Fibroblast of lung (primary cell): ENCODE data around the gene TMEM190. TPM values are rescaled to one million over a fixed set of nuclear protein-coding genes. Genes with fewer than 3 reads are reported as not detected.
"Not testable (repeated sequence)": the region's sequence is repeated elsewhere in the genome, so short reads cannot be mapped to it uniquely, and the experiment has no call there.

Experiments used
- DNase-seq, 2 donors: peaks; one replicate each; pipeline versions ENCODE4 v3.0.0 to v3.0.0-alpha.2; 2010; ENCODE audit warnings: low read depth in 2 of 2
- H2AFZ ChIP-seq: 2 replicates; pipeline ENCODE4 v1.5.1; 2012; ENCODE audit warnings: low read length, control low read depth, inconsistent platforms
- H3K27ac ChIP-seq: 2 replicates; pipeline ENCODE4 v1.5.1; 2011; ENCODE audit warnings: low read length, control low read depth; ENCODE audit not compliant: insufficient read depth
- H3K27me3 ChIP-seq: 2 replicates; pipeline ENCODE4 v1.5.1; 2011; ENCODE audit warnings: mild to moderate bottlenecking, low read length; ENCODE audit not compliant: control insufficient read depth, insufficient read depth
- H3K36me3 ChIP-seq: 2 replicates; pipeline ENCODE4 v1.5.1; 2011; ENCODE audit warnings: low read length; ENCODE audit not compliant: control insufficient read depth, insufficient read depth
- H3K4me1 ChIP-seq: 2 replicates; pipeline ENCODE4 v1.5.1; 2011; ENCODE audit warnings: low read length; ENCODE audit not compliant: control insufficient read depth, insufficient read depth; ENCODE audit errors: extremely low read depth
- H3K4me2 ChIP-seq: 2 replicates; pipeline ENCODE4 v1.5.1; 2011; ENCODE audit warnings: low read length, control low read depth; ENCODE audit not compliant: insufficient read depth; ENCODE audit errors: extremely low read depth
- H3K4me3 ChIP-seq, 4 experiments: fragments of 200-600 bp in 1 of 4; sonication (generic) in 1 of 4; replicated peaks in 1 of 4; 2 replicates each; pipeline ENCODE4 v1.5.1; 2011 to 2016; ENCODE audit warnings: low read length in 4 of 4, low read depth in 3 of 4, mild to moderate bottlenecking in 3 of 4, control low read depth in 2 of 4, inconsistent platforms in 1 of 4, mixed read lengths in 1 of 4; ENCODE audit not compliant: insufficient read depth in 1 of 4; ENCODE audit errors: control extremely low read depth in 1 of 4
- H3K79me2 ChIP-seq: 2 replicates; pipeline ENCODE4 v1.5.1; 2012; ENCODE audit warnings: mild to moderate bottlenecking, low read length, inconsistent platforms; ENCODE audit not compliant: control insufficient read depth, insufficient read depth
- H3K9ac ChIP-seq: 2 replicates; pipeline ENCODE4 v1.5.1; 2011; ENCODE audit warnings: mild to moderate bottlenecking, low read length, control low read depth; ENCODE audit not compliant: insufficient read depth
- H3K9me3 ChIP-seq: 2 replicates; pipeline ENCODE4 v1.5.1; 2012; ENCODE audit warnings: low read depth, low read length; ENCODE audit not compliant: control insufficient read depth, insufficient read depth
- H4K20me1 ChIP-seq: 2 replicates; pipeline ENCODE4 v1.5.1; 2011; ENCODE audit warnings: low read length; ENCODE audit not compliant: control insufficient read depth, insufficient read depth; ENCODE audit errors: extremely low read depth
- CTCF ChIP-seq, 2 donors: IDR thresholded peaks in 1 of 2; conservative IDR thresholded peaks in 1 of 2; 1 replicate in 1 of 2; 2 replicates in 1 of 2; pipeline ENCODE4 v1.5.1; 2011 to 2012; ENCODE audit warnings: low read length in 2 of 2, control low read depth in 1 of 2, inconsistent platforms in 1 of 2, low read depth in 1 of 2, mild to moderate bottlenecking in 1 of 2
- EZH2 ChIP-seq: IDR thresholded peaks from 2 replicates; pipeline ENCODE4 v1.5.1; 2012; ENCODE audit warnings: low read length, control low read depth, mild to moderate bottlenecking; ENCODE audit errors: missing control alignments
- polyA minus RNA-seq: library from RNA; depleted of rRNA, polyadenylated mRNA; stranded (reverse); fragments of >200 nt; gene quantifications from 2 replicates; pipeline ENCODE4 v1.2.3, GENCODE V29; 2011; ENCODE audit warnings: low replicate concordance
- polyA plus RNA-seq, 2 donors: library from polyadenylated mRNA; depleted of rRNA in 1 of 2; stranded (reverse) in 1 of 2; unstranded in 1 of 2; fragments of >200 nt; gene quantifications; 2 replicates each; pipeline ENCODE4 v1.2.1, GENCODE V29; 2011 to 2012; ENCODE audit warnings: missing spikeins in 1 of 2
- total RNA-seq: library from RNA; depleted of rRNA; stranded (reverse); fragments of >200 nt; gene quantifications from 2 replicates; pipeline ENCODE4 v1.2.1, GENCODE V29; 2014

TMEM190 gene
- total RNA-seq (not detected in 2 replicates), polyA plus RNA-seq (0.14 TPM in 1 of 2 replicates, not detected in the other), polyA minus RNA-seq (not detected in 2 replicates)
- not detected in 2 replicates for polyA plus RNA-seq (2012)

- H3K4me2 ChIP-seq: no peak within 1 kb of the TSS
- no peak within 1 kb of the TSS for H2AFZ ChIP-seq
Measured at GRCh38 chr19:55376241-55376933, at the start of gene TMEM190. Gene TMEM190, plus strand, starts transcription at chr19:55376826. Its CDS starts 28 bp downstream, at chr19:55376854.

GRCh38 chr19:55328774-55329318 is 47.8 kb upstream of the TMEM190 start:
- H3K79me2 ChIP-seq, DNase-seq, H3K9ac ChIP-seq, H3K27ac ChIP-seq, H3K4me1 ChIP-seq, H3K27me3 ChIP-seq, H3K4me2 ChIP-seq, H3K9me3 ChIP-seq, H3K4me3 ChIP-seq, H3K36me3 ChIP-seq, H2AFZ ChIP-seq, H4K20me1 ChIP-seq: not testable (repeated sequence)

More at GRCh38 chr19:55376241-55376933, at the start of gene TMEM190:
- no peaks in the 10 kb centered on the region for H3K79me2 ChIP-seq
- H3K4me1 ChIP-seq: peaks cover 5% of the 10 kb centered on the region
- no peak within 1 kb of the TSS for H3K27ac ChIP-seq
- no peaks in the 10 kb centered on the region for H4K20me1 ChIP-seq
- no peaks in the 10 kb centered on the region for H3K9me3 ChIP-seq
- no peaks in the 10 kb centered on the region for H3K36me3 ChIP-seq
- no peak within 1 kb of the TSS for H3K9ac ChIP-seq
- no peak within 1 kb of the TSS for H3K4me3 ChIP-seq
- DNase-seq: no peak
- no peaks in the 10 kb centered on the region for H3K27me3 ChIP-seq
- TF ChIP-seq EZH2 (no peak), CTCF (conservative IDR thresholded peaks at IDR 0.05 in 1 of 2, IDR thresholded peaks at IDR 0.05 in 1 of 2; ENCODE audit: low read depth in 1 of 2, low read length in 2 of 2) (no peak)

- not testable (repeated sequence) for H3K27ac ChIP-seq, H3K4me1 ChIP-seq, H3K4me3 ChIP-seq, H3K27me3 ChIP-seq, H2AFZ ChIP-seq, H4K20me1 ChIP-seq, H3K4me2 ChIP-seq, H3K79me2 ChIP-seq, H3K9me3 ChIP-seq, H3K36me3 ChIP-seq, H3K9ac ChIP-seq
- peak in 1 of 2 donors; percentile 58 for DNase-seq
Measured at GRCh38 chr19:55329791-55330190, 46.8 kb upstream of the TMEM190 start.

- DNase-seq: no peak
- H3K79me2 ChIP-seq: no peaks in the 10 kb centered on the region
- H3K27ac ChIP-seq: no peak overlapping the region
- no peak overlapping the region for H3K4me3 ChIP-seq
- peaks cover 5% of the 10 kb centered on the region for H3K27me3 ChIP-seq
- no peak overlapping the region for H3K4me2 ChIP-seq
- H3K4me1 ChIP-seq: peaks cover 3% of the 10 kb centered on the region
- no peak overlapping the region for H2AFZ ChIP-seq
- H3K36me3 ChIP-seq: no peaks in the 10 kb centered on the region
- no peaks in the 10 kb centered on the region for H3K9me3 ChIP-seq
- H4K20me1 ChIP-seq: no peaks in the 10 kb centered on the region
- H3K9ac ChIP-seq: no peak overlapping the region
- no peak for TF ChIP-seq EZH2
- TF ChIP-seq CTCF (conservative IDR thresholded peaks at IDR 0.05 in 1 of 2, IDR thresholded peaks at IDR 0.05 in 1 of 2; ENCODE audit: low read depth in 1 of 2, low read length in 2 of 2): no peak
Measured at GRCh38 chr19:55333870-55334269, 42.8 kb upstream of the TMEM190 start.
